ENCODE measurements around the gene SMIM7.
A peak's percentile ranks its signal among the peaks of the same experiment; 100 is the strongest.

Gene SMIM7

DNA sequence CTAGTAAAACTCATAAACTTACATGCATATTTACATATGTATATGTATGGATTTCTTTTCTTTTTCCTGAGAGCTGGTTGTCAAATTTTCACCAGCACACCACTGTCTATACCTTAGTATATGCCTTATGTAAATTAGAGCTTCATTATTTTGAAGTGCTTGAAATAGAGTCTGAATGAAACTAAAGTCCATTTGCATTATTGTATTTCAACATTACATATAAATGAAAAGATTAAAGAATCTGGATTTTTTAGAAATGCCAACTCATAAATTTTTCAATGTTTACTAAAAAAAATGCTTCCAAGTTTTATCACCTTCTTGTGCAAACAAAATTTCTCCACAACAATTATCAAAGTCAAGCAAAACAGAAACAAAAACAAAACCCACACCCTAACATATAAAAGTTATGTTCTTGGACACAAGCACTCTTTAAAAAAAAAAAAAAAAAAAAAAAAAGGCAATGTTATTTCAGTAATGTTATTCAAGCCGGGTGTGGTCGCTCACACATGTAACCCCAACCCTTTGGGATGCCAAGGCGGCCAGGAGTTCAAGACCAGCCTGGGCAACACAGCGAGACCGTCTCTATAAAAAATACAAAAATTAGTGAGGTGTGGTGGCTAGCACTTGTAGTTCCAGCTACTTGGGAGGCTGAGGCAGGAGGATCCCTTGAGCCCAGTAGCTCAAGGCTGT lies 50.3 kb downstream of the SMIM7 start:
- TF ChIP-seq, protein P1, sequence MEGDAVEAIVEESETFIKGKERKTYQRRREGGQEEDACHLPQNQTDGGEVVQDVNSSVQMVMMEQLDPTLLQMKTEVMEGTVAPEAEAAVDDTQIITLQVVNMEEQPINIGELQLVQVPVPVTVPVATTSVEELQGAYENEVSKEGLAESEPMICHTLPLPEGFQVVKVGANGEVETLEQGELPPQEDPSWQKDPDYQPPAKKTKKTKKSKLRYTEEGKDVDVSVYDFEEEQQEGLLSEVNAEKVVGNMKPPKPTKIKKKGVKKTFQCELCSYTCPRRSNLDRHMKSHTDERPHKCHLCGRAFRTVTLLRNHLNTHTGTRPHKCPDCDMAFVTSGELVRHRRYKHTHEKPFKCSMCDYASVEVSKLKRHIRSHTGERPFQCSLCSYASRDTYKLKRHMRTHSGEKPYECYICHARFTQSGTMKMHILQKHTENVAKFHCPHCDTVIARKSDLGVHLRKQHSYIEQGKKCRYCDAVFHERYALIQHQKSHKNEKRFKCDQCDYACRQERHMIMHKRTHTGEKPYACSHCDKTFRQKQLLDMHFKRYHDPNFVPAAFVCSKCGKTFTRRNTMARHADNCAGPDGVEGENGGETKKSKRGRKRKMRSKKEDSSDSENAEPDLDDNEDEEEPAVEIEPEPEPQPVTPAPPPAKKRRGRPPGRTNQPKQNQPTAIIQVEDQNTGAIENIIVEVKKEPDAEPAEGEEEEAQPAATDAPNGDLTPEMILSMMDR (IDR thresholded peaks at IDR 0.05; ENCODE audit: control insufficient read depth, insufficient read depth, low read depth, low read length, missing control alignments), result no peak
- no peak for DNase-seq (ENCODE audit: low read depth)
- no peak overlapping the region for H3K4me3 ChIP-seq (ENCODE audit: control insufficient read depth, low read depth, low read length)

DNA sequence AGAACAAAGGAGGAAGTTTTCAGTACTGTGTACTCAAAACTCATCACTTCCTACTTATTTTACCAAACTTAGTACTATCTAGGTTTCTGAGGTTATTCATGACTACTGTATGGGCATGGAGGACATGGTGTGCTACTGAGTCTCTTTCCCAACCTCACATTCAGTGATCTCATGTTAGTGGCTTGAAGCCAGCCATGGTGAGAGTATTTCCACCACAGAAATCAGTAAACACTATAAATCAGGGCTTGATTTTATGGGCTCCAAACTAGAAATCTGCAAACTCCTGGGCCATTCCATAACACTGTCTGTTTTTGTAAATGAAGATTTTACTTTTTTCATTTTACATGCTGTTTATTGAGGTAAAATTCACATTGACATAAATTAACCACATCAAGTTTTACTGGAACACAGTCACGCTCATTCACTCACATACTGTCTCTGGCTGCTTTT lies 51.6 kb downstream of the SMIM7 start:
- peak; percentile 90 for DNase-seq (ENCODE audit: low read depth)
- TF ChIP-seq, protein P1 (IDR thresholded peaks at IDR 0.05; ENCODE audit: control insufficient read depth, insufficient read depth, low read depth, low read length, missing control alignments), result no peak
- H3K4me3 ChIP-seq (ENCODE audit: control insufficient read depth, low read depth, low read length), result no peak overlapping the region

DNA sequence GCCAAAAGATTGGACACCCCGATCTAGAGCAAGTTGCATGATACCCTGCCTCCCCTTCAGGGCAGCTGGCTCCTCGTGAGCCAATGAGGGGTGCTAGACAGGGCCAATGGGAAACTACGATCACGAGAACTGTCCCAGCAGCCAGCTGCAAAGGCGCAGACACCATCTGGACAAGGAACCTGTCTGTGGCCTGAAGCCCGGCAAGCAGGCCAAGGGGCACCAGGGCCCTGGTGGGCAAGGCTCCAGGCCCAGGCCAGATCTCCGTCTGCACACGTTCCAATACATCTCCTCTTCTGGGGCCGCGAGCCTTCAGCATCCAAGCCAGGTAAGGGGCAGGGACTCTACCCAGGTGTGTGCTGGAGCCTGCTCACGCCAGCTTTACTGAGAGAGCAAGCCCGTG lies 52.1 kb downstream of the SMIM7 start:
- H3K4me3 ChIP-seq (ENCODE audit: control insufficient read depth, low read depth, low read length), result no peak overlapping the region
- TF ChIP-seq, protein P1 (IDR thresholded peaks at IDR 0.05; ENCODE audit: control insufficient read depth, insufficient read depth, low read depth, low read length, missing control alignments), result no peak
- DNase-seq (ENCODE audit: low read depth), result no peak

DNA sequence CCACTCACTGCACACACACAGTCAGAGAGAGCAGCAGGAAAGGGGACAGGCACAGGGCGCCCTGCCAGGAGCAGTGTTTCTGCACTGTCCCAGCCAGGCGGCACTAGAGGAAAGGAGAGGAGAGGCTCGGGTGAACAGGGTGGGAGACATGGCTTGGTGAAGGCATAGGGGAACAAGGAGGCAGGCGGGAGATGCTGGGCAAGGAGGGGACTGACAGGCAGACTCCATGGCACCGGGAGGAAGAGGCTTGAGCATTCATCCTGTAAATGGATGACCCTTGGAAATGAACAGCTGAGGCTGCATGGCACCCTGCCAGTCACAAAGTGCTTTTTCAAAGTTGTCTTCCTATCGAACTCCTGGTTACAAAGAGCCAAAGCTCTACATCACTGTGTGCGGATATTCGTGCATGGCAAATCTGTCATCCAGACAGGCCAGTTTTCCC lies 54.4 kb downstream of the SMIM7 start:
- TF ChIP-seq, protein P1 (IDR thresholded peaks at IDR 0.05; ENCODE audit: control insufficient read depth, insufficient read depth, low read depth, low read length, missing control alignments), result no peak
- no peak for DNase-seq (ENCODE audit: low read depth)
- no peak overlapping the region for H3K4me3 ChIP-seq (ENCODE audit: control insufficient read depth, low read depth, low read length)

DNA sequence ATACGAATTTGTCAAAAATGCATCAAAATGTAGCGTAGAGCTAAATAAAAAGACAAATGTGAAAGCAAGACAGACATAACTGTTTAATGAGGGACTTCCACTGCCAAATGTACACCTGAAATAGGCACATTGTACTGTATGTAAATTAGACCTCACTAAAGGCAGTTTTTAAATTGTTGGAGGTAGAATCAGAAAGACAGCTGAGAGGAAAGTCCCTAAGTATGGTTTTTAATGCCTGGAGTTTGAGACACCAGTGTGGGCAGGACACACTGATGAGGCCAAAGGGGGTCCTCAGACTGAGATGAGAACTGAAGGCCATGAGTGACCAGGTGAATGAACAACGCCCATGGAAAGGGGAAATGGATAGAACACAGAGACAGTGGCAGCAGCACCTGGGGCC lies 54.8 kb downstream of the SMIM7 start:
- no peak for DNase-seq (ENCODE audit: low read depth)
- TF ChIP-seq, protein P1 (IDR thresholded peaks at IDR 0.05; ENCODE audit: control insufficient read depth, insufficient read depth, low read depth, low read length, missing control alignments), result no peak
- no peak overlapping the region for H3K4me3 ChIP-seq (ENCODE audit: control insufficient read depth, low read depth, low read length)

DNA sequence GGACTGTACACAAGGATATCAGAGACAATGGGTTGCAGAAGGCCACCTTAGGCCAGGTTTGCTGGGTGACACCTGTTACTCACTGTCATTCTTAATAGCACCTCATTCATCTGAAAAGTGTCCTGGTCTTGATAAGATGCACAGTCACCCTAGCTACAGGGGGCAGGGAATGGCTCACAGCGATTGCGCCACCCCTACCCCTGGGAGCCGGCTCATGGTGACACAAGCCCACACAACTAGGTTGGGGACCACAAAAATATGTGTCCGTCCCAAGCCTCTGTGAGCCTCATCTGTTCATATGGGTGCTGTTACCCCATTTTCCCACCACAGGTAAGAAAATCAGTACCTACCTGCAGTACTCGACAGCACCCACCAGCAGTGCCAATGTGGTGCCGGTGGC lies 55.3 kb downstream of the SMIM7 start:
- TF ChIP-seq, protein P1 (IDR thresholded peaks at IDR 0.05; ENCODE audit: control insufficient read depth, insufficient read depth, low read depth, low read length, missing control alignments), result no peak
- DNase-seq (ENCODE audit: low read depth), result no peak
- H3K4me3 ChIP-seq (ENCODE audit: control insufficient read depth, low read depth, low read length), result no peak overlapping the region

Data from AG09309 (cell line).